ENCODE results near the gene SLC13A3.

The SLC13A3 gene

GRCh38 chr20:46649650-46649949, 1.7 kb downstream of the SLC13A3 start:
- no peak for DNase-seq

- DNase-seq, result no peak
These were observed 2.2 kb downstream of the SLC13A3 start for GRCh38 chr20:46648903-46649649.

GRCh38 chr20:46647469-46647868, 3.8 kb downstream of the SLC13A3 start:
- no peak for DNase-seq

- no peak for DNase-seq
These were observed 4.4 kb downstream of the SLC13A3 start for GRCh38 chr20:46646659-46647380.

GRCh38 chr20:46646122-46646521, 5.1 kb downstream of the SLC13A3 start:
- DNase-seq, result no peak

GRCh38 chr20:46644733-46645132, 6.5 kb downstream of the SLC13A3 start:
- no peak for DNase-seq

GRCh38 chr20:46644160-46644559, 7.1 kb downstream of the SLC13A3 start:
- no peak for DNase-seq

GRCh38 chr20:46642969-46643343, 8.3 kb downstream of the SLC13A3 start:
- no peak for DNase-seq

DNA sequence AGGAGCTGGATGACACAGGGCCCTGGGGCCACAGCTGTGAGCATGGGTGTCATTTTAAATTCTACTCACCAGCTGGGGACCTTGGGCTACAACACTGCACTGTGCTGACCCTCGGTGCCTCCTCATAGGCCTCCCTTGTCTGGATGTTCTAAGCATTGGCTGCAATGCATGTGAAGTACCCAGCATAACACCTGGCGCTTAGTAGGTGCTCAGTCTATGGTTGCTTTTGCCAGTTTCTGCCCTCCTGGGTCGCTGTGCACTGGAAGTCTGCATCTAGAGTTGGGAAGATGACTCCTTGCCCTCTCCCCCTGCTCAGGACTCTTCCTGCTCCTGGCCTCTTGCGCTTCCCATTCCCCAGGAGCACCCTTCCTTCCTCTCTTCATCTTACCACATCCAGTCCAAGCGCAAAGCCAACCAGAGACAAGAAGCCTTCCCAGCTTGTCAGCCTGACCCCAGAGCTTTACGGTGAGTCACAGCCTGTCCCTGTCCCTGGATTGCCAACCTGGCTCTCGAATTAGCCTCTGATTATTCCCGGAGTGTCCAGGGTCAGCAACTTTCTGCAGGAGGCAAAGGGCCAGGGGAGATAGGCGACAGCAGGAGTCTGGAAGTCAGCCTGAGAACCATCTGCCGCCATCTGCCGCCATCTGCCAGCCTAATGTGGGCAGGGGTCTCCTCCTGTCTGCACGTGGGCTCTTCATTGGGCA, 8.8 kb downstream of the SLC13A3 start:
- no peak for DNase-seq

DNA sequence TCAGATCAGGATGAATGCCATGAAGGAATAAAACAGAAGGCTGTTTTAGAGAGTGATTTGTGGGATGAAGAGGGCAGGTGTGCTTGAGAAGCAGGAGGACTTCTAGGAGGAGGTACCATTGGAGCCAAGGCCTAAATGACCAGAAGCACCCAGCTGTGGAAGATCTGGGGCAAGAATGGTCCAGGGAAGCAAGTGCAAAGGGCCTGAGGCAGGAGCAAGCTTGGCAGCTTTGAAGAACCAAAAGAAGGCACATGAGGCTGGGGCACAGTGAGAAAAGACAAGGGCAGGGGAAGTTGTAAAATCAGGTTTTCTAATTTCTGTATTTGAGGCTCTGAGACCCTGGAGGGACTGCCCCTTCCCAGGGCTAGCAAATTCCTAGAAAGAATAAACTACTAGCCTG, 9.8 kb downstream of the SLC13A3 start:
- no peak for DNase-seq

- no peak for DNase-seq
These were observed 10.5 kb downstream of the SLC13A3 start for GRCh38 chr20:46640536-46641311.

DNA sequence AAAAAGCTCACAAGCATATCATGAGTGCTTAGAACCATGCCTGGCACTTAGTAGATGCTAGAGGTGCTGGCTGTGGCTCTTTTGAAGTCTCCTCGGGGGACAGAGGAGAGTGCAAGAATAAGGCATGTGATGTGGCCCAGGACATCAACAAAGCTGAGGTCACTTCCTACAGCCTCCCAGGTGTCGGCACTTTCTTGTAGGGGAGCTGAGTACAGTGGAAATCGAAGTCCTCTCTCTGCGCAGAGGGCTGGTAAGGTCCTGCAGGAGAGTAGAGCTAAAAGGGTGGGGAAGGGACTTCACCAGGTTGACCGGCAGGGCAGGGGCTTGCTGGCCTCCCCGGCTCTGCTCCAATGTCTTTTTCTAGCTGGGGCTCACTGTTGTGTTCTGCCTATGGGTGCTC, 11.2 kb downstream of the SLC13A3 start:
- DNase-seq, result no peak

GRCh38 chr20:46639587-46639986, 11.7 kb downstream of the SLC13A3 start:
- DNase-seq, result no peak

GRCh38 chr20:46638898-46639274, 12.4 kb downstream of the SLC13A3 start:
- no peak for DNase-seq

DNA sequence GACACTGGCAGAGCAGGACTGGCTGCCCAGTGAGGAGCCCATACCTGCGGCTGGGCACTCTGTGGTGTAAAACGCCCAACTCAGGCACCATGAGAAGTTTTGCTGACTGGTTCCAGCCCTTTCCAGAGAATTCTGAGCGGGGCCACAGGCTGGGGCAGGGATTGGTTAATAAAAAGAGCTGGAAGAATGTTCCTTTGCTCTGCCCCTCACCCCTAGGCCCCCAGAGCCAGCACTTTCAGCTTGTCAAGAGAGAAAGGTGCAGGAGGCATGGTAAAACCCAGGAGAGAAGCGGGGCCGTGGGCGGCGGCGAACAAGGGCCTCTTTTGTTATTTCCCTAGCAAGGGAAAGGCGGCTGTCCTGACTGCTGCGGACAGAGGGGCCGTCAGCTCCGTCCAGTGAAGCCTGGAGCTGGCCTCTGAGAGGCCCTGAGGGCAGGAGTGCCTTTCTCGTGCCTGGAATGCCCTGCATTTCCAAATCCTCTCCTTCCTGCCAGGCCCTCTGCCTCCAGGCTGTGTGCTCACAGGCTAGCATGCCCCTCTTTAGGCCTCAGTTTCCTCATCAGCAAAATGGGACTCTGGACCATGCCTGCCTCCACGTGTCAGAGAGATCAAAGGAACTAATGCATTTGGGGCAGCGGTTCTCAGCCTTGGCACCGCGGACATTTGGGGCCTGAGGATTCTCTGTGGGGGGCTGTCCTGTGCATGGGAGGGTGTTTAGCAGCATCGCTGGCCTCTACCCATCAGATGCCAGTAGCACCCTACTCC, 12.9 kb downstream of the SLC13A3 start:
- no peak for DNase-seq

GRCh38 chr20:46637427-46638133, 13.7 kb downstream of the SLC13A3 start:
- no peak for DNase-seq

GRCh38 chr20:46637020-46637419, 14.2 kb downstream of the SLC13A3 start:
- no peak for DNase-seq

GRCh38 chr20:46636514-46636913, 14.7 kb downstream of the SLC13A3 start:
- no peak for DNase-seq

GRCh38 chr20:46635514-46636136, 15.6 kb downstream of the SLC13A3 start:
- no peak for DNase-seq

DNA sequence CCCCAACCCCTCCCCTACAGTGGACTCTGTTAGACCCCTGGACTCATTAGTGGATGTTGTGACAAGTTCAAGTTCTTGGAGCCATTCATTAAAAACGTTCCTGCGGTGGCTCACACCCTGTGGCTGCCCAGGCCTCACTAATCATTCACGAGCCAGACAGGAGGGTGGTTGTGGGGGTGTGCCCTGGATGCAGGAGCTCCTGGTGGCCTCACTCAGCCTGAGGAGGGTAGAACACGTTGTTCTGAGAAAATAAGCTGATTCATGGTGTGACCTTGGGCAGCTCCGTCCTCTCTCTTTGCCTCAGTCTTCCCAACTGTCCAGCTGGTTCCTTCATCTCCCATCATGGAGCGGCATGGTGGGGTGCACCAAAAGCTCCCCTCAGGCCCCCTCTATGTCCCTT, 16.7 kb downstream of the SLC13A3 start:
- no peak for DNase-seq

GRCh38 chr20:46631874-46632446, 19.3 kb downstream of the SLC13A3 start:
- no peak for DNase-seq

Data from amniotic stem cell (primary cell).